Measurements from ENCODE around the gene HMX3.
A peak's percentile ranks its signal among the peaks of the same experiment; 100 is the strongest.

- TF ChIP-seq EZH2 (IDR thresholded peaks at IDR 0.05; ENCODE audit: insufficient read depth, low read length) (peak; percentile 55), CTCF (IDR thresholded peaks at IDR 0.05; ENCODE audit: insufficient read depth, low read depth, low read length) (peak; percentile 87)
These were observed 2.9 kb upstream of the HMX3 start for GRCh38 chr10:123132576-123133477.
